Iris pigment epithelial cell (primary cell): ENCODE data around the gene RARS1.
A peak's percentile ranks its signal among the peaks of the same experiment; 100 is the strongest.

Source experiments
- DNase-seq: peaks from one replicate; pipeline ENCODE4 v3.0.0-alpha.2; 2011; ENCODE audit warnings: low read depth

Gene RARS1

DNA sequence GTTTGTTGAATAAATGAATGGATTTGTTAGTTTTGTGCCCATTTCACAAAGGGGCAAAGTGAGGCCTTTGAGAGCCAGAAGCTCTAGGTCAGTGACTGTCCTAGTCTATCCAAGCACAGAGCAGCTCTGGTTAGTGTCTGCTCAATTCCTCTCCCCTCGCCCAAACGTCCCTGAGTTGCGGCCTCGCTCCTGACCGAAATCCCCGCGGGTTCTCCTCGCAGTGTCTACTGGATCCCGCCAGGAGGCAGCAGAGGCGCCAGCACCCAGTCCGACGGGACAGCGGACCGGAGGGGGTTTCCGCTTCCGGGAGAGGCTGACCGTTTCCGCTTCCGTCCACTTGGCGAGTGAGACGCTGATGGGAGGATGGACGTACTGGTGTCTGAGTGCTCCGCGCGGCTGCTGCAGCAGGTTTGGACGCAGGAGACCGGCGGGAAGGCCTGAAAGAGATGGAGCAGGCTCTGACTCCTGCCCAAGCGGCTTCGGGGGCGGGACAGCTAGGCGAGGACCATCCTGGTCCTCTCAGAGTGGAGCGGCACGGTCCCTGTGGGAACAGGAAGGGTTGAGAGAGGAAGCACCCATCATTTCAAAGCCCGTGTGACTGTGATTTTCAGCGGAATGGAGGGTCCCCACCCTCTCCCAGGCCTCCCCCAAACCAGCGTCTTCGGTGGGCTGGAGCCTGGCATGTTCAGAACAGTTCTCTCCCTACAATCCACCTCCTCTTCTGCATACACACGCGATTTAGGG is at the start of gene RARS1:
Gene RARS1, plus strand, starts transcription at position 336 of the 744 bp plus-strand sequence. Its CDS starts 28 bp downstream, at position 364.
- peak; percentile 95 for DNase-seq

DNA sequence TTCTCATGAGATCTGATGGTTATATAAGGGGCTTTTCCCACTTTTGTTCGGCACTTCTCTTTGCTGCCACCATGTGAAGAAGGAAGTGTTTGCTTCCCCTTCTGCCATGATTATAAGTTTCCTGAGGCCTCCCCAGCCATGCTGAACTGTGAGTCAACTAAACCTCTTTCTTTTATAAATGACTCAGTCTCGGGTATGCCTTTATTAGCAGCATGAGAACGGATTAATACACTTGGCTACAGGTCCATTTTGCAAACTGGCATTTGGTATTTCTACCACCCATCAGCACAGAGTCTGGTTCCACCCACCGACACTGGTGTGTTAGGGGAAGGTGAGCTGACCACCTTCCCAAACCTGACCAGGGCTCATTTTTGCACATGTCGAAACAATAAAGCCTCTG is 47.9 kb upstream of the RARS1 start:
- DNase-seq: peak; percentile 16

DNA sequence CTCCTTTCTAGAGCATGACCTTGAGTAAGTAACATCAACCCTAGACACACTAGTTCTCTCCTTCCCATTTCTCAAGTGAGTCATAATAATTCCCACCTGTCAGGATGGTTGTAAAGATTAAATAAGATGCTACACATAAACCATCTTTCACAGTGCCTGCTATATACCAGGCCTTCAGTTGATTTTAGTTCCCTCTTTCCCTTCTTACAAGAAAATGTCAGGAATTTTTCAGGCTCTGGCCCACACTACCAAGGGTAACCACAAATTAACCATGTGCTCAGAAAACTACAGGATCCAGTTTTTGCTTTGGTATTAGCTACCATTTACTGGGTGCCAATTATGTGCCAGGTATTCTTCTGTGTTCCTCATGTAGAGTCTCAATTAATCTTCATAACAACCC is 42.7 kb upstream of the RARS1 start:
- no peak for DNase-seq

DNA sequence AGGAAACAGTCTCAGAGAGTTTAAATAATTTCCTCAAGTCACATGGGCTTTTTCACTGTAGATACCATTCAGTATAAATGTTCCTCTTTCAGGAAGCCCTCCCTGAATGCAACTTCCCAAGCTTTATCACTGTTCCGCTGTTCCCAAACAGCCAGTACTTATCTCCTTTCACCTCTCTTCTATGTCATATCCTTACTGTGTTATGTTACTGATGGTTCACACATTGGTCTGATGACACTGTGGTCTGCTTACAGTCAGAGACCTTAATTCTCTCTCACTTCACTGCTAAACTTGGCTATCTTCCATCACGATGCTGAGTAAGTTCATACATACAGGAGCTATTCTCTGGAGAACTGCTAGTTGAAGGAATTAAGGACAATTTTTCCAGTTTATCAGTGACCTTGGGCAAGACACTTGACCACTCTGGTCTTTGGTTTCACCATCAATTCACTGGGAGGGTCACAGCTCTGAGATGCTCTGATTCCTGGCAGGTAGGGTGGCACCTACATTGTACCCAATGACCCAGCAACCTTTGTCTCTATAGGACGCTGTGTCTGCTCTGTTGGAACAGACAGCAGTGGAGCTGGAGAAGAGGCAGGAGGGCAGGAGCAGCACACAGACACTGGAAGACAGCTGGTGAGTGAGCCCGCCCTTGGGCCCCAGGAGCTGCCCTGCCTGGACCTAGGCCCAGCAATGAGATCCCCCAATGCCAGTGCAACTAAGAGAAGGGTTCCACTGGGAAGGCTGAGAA is 42.1 kb upstream of the RARS1 start:
- DNase-seq: peak; percentile 41

DNA sequence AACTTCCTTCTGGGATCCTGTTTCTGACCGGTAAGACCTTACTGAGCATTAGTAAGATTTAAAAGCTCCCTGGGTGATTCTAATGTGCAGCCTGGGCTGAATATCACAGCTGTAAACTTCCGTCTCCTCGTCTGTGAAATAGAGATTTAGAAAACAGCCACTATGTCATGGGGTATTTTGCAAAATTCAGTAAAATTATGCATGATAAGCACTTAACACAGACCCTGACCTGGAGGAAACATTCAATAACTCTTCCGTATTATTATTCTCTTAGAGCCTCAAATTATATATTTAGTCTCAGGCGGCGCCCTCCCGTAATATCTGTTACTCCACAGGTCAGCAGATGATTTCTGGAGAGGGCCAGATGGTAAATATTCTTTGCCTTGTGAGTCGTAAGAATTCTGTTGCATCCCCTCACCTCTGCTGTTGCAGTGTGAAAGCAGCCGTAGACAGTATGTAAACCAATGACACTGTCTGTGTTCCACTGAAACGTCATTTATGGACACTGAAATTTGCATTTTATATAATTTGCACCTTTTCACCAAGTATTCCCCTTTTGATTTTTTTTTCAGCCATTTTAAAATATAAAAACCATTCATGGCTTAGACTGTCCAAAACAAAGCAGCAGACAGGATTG is 39.2 kb upstream of the RARS1 start:
- no peak for DNase-seq

DNA sequence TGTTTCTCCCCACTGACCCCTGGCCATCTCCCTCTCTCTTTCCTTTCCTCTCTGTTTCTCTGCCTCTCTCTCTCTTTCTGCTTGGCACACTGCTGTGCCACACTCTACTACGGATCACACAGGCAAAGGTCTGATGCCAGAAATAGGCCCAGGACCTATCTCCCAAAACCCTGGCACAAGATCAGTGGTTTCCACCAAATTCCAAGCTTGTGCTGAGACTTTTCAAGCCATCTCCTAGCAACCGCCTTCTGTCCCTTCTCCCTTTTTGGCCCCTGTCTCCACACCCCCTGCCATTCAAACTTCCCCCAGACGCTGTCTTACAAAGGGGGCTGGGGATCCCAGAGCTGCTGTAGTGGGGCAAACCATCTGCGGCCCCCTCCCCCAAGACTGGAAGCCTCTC is 38.5 kb upstream of the RARS1 start:
- DNase-seq: no peak

DNA sequence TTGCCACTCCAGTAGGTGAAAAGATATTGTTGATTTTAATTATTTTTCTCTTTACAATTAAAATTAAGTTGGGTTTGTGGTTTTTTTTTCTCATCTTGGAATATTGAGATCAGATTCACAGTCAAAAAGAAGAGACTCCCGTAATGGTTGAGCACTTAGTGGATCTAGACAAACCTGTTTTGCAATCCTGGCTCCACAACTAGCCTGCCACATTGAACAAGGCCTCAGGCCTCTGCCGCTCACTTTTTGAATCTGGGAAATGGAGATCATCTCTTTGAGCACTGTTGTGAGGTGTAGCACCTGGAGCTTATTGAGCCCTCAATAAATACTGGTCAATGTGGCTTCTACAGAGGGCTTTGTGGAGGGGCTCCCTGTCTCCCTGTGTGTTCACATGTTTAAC is 37.1 kb upstream of the RARS1 start:
- DNase-seq: no peak

DNA sequence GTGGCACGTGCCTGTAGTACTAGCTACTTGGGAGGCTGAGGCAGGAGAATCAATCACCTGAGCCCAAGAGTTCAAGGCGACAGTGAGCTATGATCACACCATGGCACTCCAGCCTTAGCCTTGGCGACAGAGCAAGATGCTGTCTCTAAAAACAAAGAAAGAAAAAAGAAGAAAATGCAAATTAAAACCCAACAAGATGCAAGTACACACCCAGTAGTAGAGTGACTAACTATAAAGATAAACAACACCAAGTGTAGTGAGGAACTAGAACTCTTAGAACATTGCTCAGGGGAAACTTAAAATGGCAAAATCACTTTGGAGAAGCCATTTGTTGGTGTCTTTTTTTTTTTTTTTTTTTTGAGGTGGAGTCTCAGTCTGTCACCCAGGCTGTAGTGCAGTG is 34.7 kb upstream of the RARS1 start:
- no peak for DNase-seq

DNA sequence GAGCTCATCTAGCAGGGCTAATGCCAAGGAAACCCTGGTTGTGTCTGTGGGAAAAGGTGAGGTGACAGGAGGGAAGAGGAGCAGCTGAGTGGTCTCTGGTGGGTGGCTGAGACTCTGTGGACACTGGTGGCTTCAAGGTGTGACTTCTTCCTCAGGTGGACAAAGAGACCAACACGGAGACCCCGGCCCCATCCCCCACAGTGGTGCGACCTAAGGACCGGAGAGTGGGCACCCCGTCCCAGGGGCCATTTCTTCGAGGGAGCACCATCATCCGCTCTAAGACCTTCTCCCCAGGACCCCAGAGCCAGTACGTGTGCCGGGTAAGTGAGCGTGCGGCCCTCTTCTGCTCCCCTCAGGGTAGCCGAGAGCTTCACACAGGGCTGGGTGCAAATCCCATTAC is 31.1 kb upstream of the RARS1 start:
- no peak for DNase-seq

DNA sequence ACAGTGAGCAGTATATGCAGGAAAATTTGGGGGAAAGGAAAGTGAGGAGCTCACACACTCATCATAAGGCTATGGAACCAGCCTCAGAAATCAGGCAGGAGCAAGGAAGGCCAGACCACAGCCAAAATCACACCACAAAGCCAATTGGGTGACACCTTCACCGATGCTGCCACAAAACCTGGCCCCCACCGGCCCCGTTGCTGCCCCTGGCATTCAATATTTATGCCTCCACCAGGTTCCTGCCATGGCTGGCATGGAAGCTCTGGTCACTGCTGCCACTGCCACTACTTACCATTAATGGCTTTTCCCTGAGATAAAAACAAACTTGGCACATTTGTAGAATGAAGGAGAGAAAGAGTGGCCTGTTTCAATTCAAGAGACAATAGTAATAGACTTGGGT is 28.7 kb upstream of the RARS1 start:
- no peak for DNase-seq

DNA sequence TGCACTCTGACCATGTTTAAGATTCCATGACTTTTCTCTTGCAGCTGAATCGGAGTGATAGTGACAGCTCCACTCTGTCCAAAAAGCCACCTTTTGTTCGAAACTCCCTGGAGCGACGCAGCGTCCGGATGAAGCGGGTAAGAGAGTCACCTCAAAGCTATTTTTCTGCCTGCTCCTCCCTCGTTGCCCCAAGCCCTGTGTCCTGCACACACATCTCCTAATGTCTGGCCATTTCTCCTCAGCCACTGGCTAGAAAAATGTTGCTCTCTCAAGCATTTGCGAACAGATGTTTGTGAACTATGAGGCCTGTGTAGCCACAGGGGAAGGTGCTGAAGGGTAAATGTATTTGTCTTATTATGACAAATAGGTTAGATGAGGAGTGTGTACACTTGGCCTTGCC is 25.7 kb upstream of the RARS1 start:
- DNase-seq: no peak

DNA sequence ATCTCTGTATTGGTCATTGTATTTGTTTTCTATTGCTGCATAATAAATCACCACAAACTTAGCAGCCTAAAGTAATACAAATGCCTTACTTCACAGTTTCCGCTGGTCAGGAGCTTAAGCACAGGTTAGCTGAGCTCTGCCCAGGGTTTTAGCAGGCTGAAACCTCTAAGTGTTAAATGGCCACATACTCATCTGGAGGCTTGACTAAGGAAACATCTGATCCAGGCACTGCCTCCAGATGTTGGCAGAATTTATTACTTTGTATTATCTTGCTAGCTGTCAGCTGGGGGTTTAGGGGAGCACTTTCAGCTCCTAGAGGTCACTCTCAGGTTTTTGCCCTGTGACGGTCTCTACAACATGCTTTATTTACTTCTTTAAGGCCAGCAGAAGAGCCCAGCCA is 23.2 kb upstream of the RARS1 start:
- DNase-seq: no peak

DNA sequence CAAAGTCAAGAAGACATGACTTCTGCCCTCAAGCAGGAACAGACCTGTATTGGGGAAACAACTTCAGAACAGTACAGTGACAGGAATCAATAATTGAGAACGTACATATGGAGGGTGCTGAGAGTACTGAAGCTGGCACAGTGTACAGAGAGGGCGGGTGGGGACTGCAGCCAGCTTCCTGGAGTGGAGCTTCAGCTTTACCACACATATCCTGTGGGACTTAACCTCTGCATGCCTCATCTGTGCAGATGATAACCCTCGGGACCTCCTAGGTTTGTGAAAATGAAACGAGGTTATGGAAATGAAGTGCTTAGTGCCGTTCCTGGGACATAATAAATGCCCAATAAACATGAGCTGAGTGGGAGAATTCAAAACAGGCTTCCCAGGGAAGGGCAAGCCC is 22.1 kb upstream of the RARS1 start:
- no peak for DNase-seq

DNA sequence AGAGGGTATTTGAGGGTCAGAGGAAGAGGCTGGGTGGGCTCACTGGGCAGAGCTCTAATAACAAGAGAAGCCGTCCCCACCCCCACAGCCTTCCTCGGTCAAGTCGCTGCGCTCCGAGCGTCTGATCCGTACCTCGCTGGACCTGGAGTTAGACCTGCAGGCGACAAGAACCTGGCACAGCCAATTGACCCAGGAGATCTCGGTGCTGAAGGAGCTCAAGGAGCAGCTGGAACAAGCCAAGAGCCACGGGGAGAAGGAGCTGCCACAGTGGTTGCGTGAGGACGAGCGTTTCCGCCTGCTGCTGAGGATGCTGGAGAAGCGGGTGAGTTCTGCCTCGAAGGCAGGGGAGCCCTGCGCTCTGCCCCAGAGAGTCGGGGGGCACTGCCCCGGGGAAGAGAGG is 21.6 kb upstream of the RARS1 start:
- no peak for DNase-seq

DNA sequence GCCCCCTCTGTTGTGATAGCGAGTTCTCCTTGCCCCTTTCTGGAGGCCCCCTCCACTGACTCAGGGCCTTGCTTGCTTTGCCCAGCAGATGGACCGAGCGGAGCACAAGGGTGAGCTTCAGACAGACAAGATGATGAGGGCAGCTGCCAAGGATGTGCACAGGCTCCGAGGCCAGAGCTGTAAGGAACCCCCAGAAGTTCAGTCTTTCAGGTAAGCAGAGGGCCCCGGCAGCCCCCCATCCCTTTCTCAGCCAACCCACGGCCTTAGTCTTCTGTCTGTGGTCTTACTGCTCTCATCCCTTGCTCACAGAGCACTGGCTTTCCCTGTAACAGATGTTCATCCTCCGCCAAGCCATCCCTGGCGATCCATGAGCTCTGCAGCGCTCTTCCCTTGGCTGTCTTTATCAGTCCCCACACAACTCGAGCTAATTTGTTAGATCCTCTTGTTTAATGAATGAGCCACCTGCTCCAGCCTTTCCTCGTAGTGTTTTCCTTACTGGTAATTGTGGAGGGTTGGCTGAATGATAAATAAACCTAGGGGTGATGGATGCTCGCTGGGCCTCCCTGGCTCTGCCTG is 18.4 kb upstream of the RARS1 start:
- DNase-seq: no peak

DNA sequence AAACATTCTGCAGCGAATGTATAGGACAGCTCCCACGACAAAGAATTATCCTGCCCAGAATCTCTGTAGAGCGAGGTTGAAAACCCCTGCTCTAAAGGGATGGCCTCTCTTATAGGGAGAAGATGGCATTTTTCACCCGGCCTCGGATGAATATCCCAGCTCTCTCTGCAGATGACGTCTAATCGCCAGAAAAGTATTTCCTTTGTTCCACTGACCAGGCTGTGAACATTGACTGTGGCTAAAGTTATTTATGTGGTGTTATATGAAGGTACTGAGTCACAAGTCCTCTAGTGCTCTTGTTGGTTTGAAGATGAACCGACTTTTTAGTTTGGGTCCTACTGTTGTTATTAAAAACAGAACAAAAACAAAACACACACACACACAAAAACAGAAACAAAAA is 17.4 kb upstream of the RARS1 start:
- DNase-seq: peak; percentile 86

DNA sequence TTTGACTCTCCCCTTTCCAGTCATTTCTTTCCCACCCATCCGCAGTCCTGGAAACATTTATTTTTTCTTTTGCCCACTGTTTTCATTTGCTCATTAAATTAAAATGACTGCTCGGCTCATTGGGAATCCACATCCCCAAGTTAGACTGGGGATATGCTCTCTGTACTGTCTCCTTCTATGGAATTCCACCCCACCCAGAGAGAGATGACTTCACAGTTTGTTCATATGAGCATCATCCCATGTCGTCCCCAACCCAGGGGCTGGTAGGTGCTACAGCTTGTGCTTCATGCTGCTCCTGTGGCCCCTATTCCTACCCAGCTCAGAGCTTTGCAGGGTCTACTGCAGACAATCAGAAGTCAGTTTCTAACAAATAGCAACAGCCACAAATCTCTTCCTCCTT is 16.5 kb upstream of the RARS1 start:
- DNase-seq: no peak

DNA sequence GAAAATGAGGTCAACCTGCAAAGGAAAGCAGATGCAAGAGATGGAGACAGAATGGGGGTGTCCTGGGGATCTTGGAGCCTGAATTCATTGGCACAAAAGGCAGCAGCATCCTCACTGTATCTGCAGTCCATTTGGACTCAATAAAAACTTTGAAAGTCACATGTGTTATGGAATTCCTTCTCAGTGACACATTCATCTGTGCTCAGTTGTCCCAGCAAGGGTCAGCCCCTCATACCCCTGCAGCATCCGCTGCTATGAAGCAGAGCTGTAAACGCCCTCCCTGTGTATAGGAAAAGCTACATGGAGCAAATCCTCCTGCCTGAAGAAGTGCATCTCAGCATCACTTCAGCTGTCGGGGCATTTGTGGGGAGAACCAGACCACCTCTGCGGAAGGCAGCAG is 14.5 kb upstream of the RARS1 start:
- peak; percentile 19 for DNase-seq

DNA sequence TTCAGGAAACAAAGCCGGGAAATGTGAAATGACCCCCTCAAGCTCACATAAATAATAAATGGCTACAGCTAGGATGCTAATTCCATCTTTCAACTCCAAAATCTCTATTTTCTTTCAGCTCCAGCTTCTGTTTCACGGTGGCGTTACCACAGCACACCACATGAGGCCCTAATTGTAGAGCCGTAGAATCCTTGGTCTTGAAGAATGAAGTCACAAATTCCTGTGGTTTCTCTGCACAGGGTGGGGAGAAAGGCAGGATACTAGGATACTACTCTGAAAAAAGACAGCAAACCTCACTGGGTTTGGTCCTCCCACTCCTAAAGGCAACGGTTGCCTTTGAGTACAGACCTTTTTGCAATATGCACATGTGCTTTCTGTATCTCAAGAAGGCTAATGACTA is 13.9 kb upstream of the RARS1 start:
- peak; percentile 95 for DNase-seq

DNA sequence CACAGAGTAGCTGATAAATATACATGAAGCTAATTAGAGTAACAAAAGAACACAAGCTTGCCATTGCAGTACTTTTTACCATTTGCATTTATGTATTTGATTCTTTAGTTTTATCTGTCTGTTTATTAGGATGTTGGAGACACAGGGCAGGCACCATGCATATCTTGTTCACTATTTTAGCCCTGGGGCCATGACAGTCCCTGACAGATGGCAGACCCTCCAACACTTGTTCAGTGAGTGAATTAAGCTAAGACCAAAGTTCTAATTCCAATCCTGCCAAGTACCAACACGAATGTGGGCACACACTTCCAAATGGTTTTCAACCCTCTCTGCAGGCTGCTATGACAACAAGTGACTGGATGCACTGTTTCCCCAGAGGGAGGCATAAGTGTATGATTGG is 12.0 kb upstream of the RARS1 start:
- DNase-seq: no peak

DNA sequence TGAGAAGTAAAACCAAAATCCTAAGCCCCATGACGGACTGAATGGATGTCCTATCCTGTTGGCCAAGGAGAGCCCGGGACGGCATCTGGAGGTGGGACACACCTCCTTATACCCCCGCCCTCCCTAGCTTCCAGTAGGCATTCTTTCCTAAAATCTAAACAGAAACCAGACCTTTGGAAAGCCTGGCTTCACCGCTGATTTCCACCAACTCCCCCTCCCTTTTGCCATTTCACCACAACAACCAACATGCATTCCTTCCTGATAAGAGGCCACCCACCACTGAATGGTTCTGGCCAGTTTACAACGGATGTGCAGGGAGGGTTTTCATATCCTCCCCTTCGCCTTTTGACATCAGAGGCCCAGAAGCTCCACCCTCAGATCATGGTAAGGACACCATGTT is 9.2 kb upstream of the RARS1 start:
- peak; percentile 64 for DNase-seq

DNA sequence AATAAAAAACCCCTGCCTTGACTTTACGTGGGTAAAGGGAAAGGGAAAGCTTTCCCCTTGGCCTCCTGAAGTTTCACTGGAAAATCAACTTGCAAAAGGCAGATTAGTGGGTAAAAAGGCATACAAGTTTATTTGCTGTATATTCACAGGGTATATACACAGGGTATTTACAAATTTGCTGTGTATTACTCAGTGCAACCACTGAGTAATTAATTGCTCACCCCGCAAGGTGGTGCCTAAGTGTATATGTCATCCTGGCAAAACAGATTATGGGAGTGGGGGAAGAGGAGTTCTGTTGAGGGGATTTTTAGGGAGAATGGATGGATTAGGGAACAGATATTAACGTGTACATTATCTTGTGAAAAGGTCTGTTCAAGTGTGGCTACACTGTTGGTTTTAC is 7.1 kb upstream of the RARS1 start:
- DNase-seq: no peak

DNA sequence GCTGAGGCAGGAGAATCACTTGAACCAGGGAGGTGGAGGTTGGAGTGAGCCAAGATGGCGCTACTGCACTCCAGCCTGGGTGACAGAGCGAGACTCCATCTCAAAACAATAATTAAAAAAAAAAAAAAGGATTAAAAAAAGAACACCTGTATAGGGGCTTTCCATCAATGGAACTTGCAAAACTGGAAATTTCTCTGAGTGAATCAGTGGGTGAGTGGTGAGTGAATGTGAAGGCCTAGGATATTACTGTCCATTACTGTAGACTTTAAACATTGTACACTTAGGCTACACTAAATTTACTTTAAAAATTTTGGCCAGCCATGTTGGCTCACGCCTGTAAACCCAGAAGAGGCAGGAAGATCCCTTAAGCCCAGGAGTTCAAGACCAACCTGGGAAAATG is 5.7 kb upstream of the RARS1 start:
- no peak for DNase-seq
